ENCODE measurements around the gene CHIC2. TPM values are rescaled to one million over a fixed set of nuclear protein-coding genes. Genes with fewer than 3 reads are reported as not detected.

The CHIC2 gene
- total RNA-seq, 4 donors from 2014 or later: 29.8 to 40.4 (median 33.6) TPM

DNA sequence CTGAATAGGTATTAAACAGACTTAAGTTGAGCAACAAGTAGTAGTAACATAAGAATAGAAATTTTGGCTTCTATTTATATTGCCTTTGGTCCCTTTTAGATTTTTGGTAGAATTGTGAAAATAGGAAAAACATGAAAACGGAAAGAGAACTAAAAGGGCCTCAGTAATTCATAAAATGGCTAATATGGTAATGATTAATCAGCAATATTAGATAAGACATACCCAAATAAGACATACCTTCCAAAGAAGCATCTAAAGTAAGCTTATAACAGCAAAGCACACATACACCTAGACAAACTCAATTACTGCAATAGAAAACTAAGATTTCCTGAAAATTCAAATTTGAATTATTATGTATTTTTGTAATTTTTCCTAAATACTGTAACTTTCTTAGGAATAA is 46.4 kb downstream of the CHIC2 start:
- peaks cover 0 to 4% (median 0%) of the 10 kb centered on the region in 4 donors for H3K4me1 ChIP-seq
- intact Hi-C loops (cut with DNase I): no loop called here
- 98% methylated on average over 1 of the region's 1 CpG for WGBS
- H3K9me3 ChIP-seq: no peaks in the 10 kb centered on the region
- no peak for DNase-seq (ENCODE audit: extremely low spot score)
- TF ChIP-seq POLR2A (IDR thresholded peaks at IDR 0.05; ENCODE audit: low read depth): no peak
- TF ChIP-seq, protein P1, sequence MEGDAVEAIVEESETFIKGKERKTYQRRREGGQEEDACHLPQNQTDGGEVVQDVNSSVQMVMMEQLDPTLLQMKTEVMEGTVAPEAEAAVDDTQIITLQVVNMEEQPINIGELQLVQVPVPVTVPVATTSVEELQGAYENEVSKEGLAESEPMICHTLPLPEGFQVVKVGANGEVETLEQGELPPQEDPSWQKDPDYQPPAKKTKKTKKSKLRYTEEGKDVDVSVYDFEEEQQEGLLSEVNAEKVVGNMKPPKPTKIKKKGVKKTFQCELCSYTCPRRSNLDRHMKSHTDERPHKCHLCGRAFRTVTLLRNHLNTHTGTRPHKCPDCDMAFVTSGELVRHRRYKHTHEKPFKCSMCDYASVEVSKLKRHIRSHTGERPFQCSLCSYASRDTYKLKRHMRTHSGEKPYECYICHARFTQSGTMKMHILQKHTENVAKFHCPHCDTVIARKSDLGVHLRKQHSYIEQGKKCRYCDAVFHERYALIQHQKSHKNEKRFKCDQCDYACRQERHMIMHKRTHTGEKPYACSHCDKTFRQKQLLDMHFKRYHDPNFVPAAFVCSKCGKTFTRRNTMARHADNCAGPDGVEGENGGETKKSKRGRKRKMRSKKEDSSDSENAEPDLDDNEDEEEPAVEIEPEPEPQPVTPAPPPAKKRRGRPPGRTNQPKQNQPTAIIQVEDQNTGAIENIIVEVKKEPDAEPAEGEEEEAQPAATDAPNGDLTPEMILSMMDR (IDR thresholded peaks at IDR 0.05): no peak
- no peak for TF ChIP-seq EP300 (IDR thresholded peaks at IDR 0.05)
- no peak for TF ChIP-seq POLR2AphosphoS5 (IDR thresholded peaks at IDR 0.05)
- H3K36me3 ChIP-seq: no peaks in the 10 kb centered on the region
- no peak overlapping the region for H3K4me3 ChIP-seq
- H3K27me3 ChIP-seq: no peaks in the 10 kb centered on the region
- no peak overlapping the region for H3K27ac ChIP-seq (replicated peaks in 1 of 4)

DNA sequence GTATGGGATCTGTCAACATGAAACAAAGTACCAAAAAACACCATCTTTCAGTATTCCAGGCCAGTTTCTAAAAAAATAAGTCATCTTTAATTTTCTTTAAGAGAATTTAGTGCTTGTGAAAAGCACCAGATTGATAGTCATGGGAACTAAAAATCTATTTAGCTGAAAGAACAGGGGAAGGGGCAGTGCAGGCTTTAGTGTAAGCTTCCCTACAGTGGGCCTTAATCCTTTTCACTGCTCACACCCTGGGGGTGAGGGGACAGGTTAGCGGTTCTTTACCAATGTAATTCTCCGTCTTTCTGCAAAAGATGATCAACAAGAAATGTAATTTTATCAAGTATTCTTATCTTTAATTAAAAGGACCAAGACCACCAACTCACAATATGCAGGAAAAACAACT is 47.1 kb downstream of the CHIC2 start:
- TF ChIP-seq POLR2AphosphoS5 (IDR thresholded peaks at IDR 0.05) (no peak), EP300 (IDR thresholded peaks at IDR 0.05) (no peak), POLR2A (IDR thresholded peaks at IDR 0.05; ENCODE audit: low read depth) (no peak)
- TF ChIP-seq, protein P1 (IDR thresholded peaks at IDR 0.05): no peak
- intact Hi-C loops (cut with DNase I): no loop called here

GRCh38 chr4:54016504-54016903 is 47.9 kb downstream of the CHIC2 start:
- 29% methylated on average over 1 of the region's 1 CpG for WGBS
- TF ChIP-seq POLR2A (IDR thresholded peaks at IDR 0.05; ENCODE audit: low read depth) (no peak), EP300 (IDR thresholded peaks at IDR 0.05) (no peak), POLR2AphosphoS5 (IDR thresholded peaks at IDR 0.05) (no peak)
- TF ChIP-seq, protein P1 (IDR thresholded peaks at IDR 0.05): no peak
- Histone ChIP-seq H3K9me3 (no peaks in the 10 kb centered on the region), H3K27ac (replicated peaks in 1 of 4) (no peak overlapping the region), H3K36me3 (no peaks in the 10 kb centered on the region), H3K27me3 (no peaks in the 10 kb centered on the region), H3K4me1 (peaks cover 0 to 4% (median 0%) of the 10 kb centered on the region in 4 donors), H3K4me3 (no peak overlapping the region)
- no peak for DNase-seq (ENCODE audit: extremely low spot score)
- intact Hi-C loops (cut with DNase I): no loop called here

More for the DNA sequence above, 47.1 kb downstream of the CHIC2 start:
- Histone ChIP-seq H3K4me1 (peaks cover 0 to 4% (median 0%) of the 10 kb centered on the region in 4 donors), H3K9me3 (no peaks in the 10 kb centered on the region), H3K27ac (replicated peaks in 1 of 4) (no peak overlapping the region), H3K4me3 (no peak overlapping the region), H3K36me3 (no peaks in the 10 kb centered on the region), H3K27me3 (no peaks in the 10 kb centered on the region)
- 98% methylated on average over 2 of the region's 2 CpGs for WGBS
- DNase-seq (ENCODE audit: extremely low spot score): no peak

- Histone ChIP-seq H3K27ac (replicated peaks in 1 of 4) (no peak overlapping the region), H3K4me1 (peaks cover 0 to 4% (median 0%) of the 10 kb centered on the region in 4 donors), H3K4me3 (no peak overlapping the region), H3K9me3 (no peaks in the 10 kb centered on the region), H3K36me3 (no peaks in the 10 kb centered on the region), H3K27me3 (no peaks in the 10 kb centered on the region)
- intact Hi-C loops (cut with DNase I): no loop called here
- no peak for DNase-seq (ENCODE audit: extremely low spot score)
- WGBS: 90% methylated on average over 10 of the region's 10 CpGs
- TF ChIP-seq EP300 (IDR thresholded peaks at IDR 0.05) (no peak), POLR2AphosphoS5 (IDR thresholded peaks at IDR 0.05) (no peak), POLR2A (IDR thresholded peaks at IDR 0.05; ENCODE audit: low read depth) (no peak)
- TF ChIP-seq, protein P1 (IDR thresholded peaks at IDR 0.05): no peak
Observed at GRCh38 chr4:54015423-54016030, 48.9 kb downstream of the CHIC2 start.
